ENCODE results near the gene SDHAF2. TPM values are rescaled to one million over a fixed set of nuclear protein-coding genes. Genes with fewer than 3 reads are reported as not detected.

The SDHAF2 gene
- total and polyA plus RNA-seq, 2 of the 4 experiments (the other 2 are of a cell fraction) = 50.4 to 91.1 TPM

DNA sequence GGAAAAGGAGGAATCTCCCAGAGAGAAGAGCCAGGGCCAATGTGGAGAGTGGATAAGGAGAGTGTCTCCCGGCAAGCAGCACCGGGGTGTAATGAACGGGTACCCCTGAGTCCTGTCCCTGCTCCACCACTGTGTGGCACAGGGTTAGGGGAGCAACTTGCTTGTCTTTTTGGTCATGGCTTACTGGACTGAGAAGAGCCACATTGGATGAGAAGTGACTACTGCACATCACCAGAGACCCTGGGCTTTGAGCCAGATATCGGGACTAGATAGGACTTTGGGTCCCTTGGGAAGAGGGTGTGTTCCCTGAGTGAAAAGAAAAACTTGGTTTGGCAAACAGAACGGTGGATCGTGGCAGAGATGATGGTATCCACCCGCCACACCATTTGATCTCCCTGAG lies 24.6 kb downstream of the SDHAF2 start:
- CTCF ChIA-PET = no interaction called here
- dilution Hi-C loops (cut with HindIII; ENCODE audit: low sequenced_read_pairs, unreplicated experiment) = no loop called here

More for the DNA sequence above, 24.6 kb downstream of the SDHAF2 start:
- POLR2A ChIA-PET (ENCODE audit: unreplicated experiment) = no interaction called here
- Histone ChIP-seq H2BK15ac (ENCODE audit: low read depth, low read length) (no peak overlapping the region), H3K56ac (ENCODE audit: extremely low read depth, insufficient read depth, low read length) (no peak overlapping the region), H3K27me3 (ENCODE audit: control insufficient read depth, insufficient read depth, low read length) (no peaks in the 10 kb centered on the region), H3K9me3 (ENCODE audit: control insufficient read depth, insufficient read depth, low read length) (no peaks in the 10 kb centered on the region), H3K4me2 (ENCODE audit: low read depth, low read length) (no peak overlapping the region), H2AK5ac (ENCODE audit: low read depth, low read length) (no peak overlapping the region), H3K23ac (ENCODE audit: low read depth, low read length) (no peak overlapping the region), H3K27ac (ENCODE audit: insufficient read depth, low read length) (no peak overlapping the region), H3K9me1 (ENCODE audit: insufficient read depth, low read length) (peaks cover 20% of the 10 kb centered on the region; the same call in 1 of the 2 replicates), H3K4me1 (ENCODE audit: control insufficient read depth, insufficient read depth, low read length) (no peaks in the 10 kb centered on the region), H3K9ac (ENCODE audit: low read depth, low read length) (no peak overlapping the region), H4K5ac (ENCODE audit: low read depth, low read length) (no peak overlapping the region), H3K18ac (ENCODE audit: low read depth, low read length) (no peak overlapping the region), H3K4ac (ENCODE audit: low read depth, low read length) (no peak overlapping the region), H3K14ac (replicated peaks; ENCODE audit: low read depth, low read length) (no peak overlapping the region), H4K91ac (ENCODE audit: insufficient read depth, low read depth, low read length) (no peak overlapping the region), H3K36me3 (ENCODE audit: control insufficient read depth, insufficient read depth, low read length) (peaks cover 25% of the 10 kb centered on the region), H3K4me3 (ENCODE audit: insufficient read depth, low read depth, low read length) (no peak overlapping the region), H2AFZ (replicated peaks; ENCODE audit: low read length, poor library complexity) (no peak overlapping the region), H2BK120ac (ENCODE audit: low read depth, low read length) (no peak overlapping the region), H2AK9ac (replicated peaks; ENCODE audit: low read depth, low read length, poor library complexity) (no peak overlapping the region), H4K8ac (ENCODE audit: low read depth in 2 of 2, low read length in 2 of 2) (no peak overlapping the region), H2BK5ac (ENCODE audit: low read depth, low read length, poor library complexity, severe bottlenecking) (no peak overlapping the region), H3K79me1 (ENCODE audit: low read depth in 1 of 2, low read length in 2 of 2) (peaks cover 17 to 34% of the 10 kb centered on the region in 2 experiments), H4K20me1 (ENCODE audit: insufficient read depth, low read length) (peaks cover 18% of the 10 kb centered on the region; the same call in 1 of the 2 replicates), H2BK20ac (ENCODE audit: low read depth, low read length) (no peak overlapping the region)
- ATAC-seq (ENCODE audit: low read depth) (no peak), DNase-seq (no peak)
- 100% methylated on average over 3 of the region's 7 CpGs; no CpG with 5 or more reads in 1 of the 2 experiments for WGBS, 2 experiments (ENCODE audit: extremely low coverage in 2 of 2, insufficient read length in 1 of 2)
- intact Hi-C loops (cut with micrococcal nuclease) (no loop called here), in situ Hi-C loops (cut with MboI; ENCODE audit: low sequenced_read_pairs) (no loop called here)
- BruUV-seq (replicated peaks) = no TSS peak
- no peak for TF ChIP-seq CHD1 (IDR thresholded peaks at IDR 0.05; ENCODE audit: low read depth, low read length)
- no peak for TF ChIP-seq NFE2L2 (IDR thresholded peaks at IDR 0.05; ENCODE audit: low read depth, low read length)
- TF ChIP-seq, protein P1, sequence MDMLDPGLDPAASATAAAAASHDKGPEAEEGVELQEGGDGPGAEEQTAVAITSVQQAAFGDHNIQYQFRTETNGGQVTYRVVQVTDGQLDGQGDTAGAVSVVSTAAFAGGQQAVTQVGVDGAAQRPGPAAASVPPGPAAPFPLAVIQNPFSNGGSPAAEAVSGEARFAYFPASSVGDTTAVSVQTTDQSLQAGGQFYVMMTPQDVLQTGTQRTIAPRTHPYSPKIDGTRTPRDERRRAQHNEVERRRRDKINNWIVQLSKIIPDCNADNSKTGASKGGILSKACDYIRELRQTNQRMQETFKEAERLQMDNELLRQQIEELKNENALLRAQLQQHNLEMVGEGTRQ (IDR thresholded peaks at IDR 0.05; ENCODE audit: low read depth, low read length) = no peak
- TF ChIP-seq POLR2A (IDR thresholded peaks at IDR 0.05; ENCODE audit: low read depth, low read length) = no peak
- TF ChIP-seq MAFK (IDR thresholded peaks at IDR 0.05; ENCODE audit: low read depth, low read length) = no peak
